ENCODE data around the gene TMEM81. TPM values are rescaled to one million over a fixed set of nuclear protein-coding genes. Genes with fewer than 3 reads are reported as not detected.

The TMEM81 gene
- total RNA-seq, 1 donor from 2014 or later: 3.7 TPM

DNA sequence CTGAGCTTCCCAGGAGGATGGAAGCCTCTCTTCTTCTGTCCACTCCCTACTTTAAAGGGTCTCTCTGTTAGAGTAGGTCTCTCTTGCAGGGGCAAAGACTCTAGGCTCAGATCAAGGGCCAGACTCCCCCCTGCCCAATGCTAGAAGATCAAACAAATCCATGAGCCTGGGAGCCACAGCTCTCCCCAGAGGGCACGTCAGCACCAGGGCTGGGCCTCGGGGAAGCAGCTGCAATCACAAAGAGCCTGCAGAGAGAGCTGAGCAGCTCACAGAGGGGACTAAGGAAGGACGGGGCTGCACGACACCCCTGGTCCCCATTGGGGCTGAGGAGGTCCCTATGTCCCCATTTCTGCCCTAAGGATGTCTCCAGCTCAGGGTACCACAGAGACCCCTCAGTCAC, 37.4 kb downstream of the TMEM81 start:
- Mint-ChIP-seq H3K36me3 (ENCODE audit: low read depth) (no peaks in the 10 kb centered on the region), H3K4me3 (ENCODE audit: unreplicated experiment) (no peak overlapping the region), H3K27me3 (ENCODE audit: low read depth) (peaks cover 53% of the 10 kb centered on the region), H3K9me3 (ENCODE audit: low read depth) (no peaks in the 10 kb centered on the region), H3K4me1 (ENCODE audit: low read depth) (no peaks in the 10 kb centered on the region), H3K27ac (ENCODE audit: unreplicated experiment) (no peak overlapping the region)
- DNase-seq (ENCODE audit: low spot score): no peak
- TF ChIP-seq, protein P1, sequence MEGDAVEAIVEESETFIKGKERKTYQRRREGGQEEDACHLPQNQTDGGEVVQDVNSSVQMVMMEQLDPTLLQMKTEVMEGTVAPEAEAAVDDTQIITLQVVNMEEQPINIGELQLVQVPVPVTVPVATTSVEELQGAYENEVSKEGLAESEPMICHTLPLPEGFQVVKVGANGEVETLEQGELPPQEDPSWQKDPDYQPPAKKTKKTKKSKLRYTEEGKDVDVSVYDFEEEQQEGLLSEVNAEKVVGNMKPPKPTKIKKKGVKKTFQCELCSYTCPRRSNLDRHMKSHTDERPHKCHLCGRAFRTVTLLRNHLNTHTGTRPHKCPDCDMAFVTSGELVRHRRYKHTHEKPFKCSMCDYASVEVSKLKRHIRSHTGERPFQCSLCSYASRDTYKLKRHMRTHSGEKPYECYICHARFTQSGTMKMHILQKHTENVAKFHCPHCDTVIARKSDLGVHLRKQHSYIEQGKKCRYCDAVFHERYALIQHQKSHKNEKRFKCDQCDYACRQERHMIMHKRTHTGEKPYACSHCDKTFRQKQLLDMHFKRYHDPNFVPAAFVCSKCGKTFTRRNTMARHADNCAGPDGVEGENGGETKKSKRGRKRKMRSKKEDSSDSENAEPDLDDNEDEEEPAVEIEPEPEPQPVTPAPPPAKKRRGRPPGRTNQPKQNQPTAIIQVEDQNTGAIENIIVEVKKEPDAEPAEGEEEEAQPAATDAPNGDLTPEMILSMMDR (IDR thresholded peaks at IDR 0.05): no peak

DNA sequence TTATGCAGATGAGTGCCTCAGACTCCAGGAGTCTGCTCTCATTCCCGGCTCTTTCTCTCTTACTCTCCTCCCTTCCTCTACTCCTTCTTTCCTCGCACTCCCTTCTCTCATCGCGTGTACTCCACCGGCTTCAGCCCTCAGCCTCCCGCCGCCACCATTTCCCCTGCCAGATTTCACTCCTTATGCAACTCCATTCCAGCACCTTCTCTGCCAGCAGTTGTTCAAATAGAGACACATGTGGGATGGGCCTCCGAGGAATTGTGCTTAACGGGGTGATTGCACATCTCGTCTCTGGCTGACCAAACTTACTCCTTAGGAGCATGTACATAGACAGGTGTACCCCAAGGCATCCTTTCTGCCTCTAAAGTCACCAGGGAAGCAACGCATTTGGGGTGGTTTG, 39.1 kb downstream of the TMEM81 start:
- TF ChIP-seq, protein P1 (IDR thresholded peaks at IDR 0.05): no peak
- H3K27me3 Mint-ChIP-seq (ENCODE audit: low read depth): peaks cover 60% of the 10 kb centered on the region
- no peak overlapping the region for H3K27ac Mint-ChIP-seq (ENCODE audit: unreplicated experiment)
- no peaks in the 10 kb centered on the region for H3K9me3 Mint-ChIP-seq (ENCODE audit: low read depth)
- no peaks in the 10 kb centered on the region for H3K4me1 Mint-ChIP-seq (ENCODE audit: low read depth)
- no peak overlapping the region for H3K4me3 Mint-ChIP-seq (ENCODE audit: unreplicated experiment)
- DNase-seq (ENCODE audit: low spot score): no peak
- no peaks in the 10 kb centered on the region for H3K36me3 Mint-ChIP-seq (ENCODE audit: low read depth)

DNA sequence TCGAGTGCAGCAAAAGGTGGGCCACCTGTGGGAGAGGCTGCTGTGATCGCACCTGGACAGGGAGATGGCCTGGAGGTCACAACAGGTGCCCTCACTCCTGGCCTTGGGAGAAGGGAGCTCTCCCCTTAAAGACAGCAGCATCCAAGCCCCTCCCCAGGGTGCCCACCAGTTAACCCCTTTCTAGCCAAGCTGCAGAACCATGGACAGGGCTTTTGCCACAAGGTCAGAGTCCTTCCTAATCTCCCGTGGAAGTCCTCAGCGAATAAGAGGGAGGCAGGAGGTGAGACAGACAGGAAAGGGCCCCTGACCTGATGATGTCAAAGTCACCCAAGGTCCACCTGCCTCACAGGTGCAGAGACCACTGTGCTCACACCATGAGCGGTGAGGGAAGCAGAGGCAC, 39.5 kb downstream of the TMEM81 start:
- Mint-ChIP-seq H3K27ac (ENCODE audit: unreplicated experiment) (no peak overlapping the region), H3K9me3 (ENCODE audit: low read depth) (no peaks in the 10 kb centered on the region), H3K27me3 (ENCODE audit: low read depth) (peaks cover 64% of the 10 kb centered on the region), H3K4me3 (ENCODE audit: unreplicated experiment) (no peak overlapping the region), H3K36me3 (ENCODE audit: low read depth) (no peaks in the 10 kb centered on the region), H3K4me1 (ENCODE audit: low read depth) (no peaks in the 10 kb centered on the region)
- DNase-seq (ENCODE audit: low spot score): no peak
- TF ChIP-seq, protein P1 (IDR thresholded peaks at IDR 0.05): no peak

DNA sequence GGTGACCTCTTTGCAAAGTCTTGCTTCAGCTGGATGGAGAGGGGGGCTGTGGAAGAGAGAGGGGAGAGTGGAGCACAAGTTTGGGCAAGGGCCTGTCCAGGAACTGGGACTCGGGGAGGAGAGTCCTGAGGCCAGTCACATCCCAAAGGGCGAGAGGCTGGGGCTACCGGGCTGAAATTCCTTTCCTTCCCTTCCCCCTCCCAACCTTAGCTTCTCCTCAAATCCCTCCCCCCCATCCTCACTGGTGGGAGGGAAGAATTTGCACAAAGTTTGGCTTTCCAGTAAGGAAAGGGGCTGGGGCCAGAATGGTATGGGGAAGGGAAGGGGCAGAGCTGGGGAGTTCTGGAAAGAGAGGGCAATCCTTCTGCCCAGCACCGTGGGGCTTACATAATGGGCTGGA, 40.4 kb downstream of the TMEM81 start:
- Mint-ChIP-seq H3K27me3 (ENCODE audit: low read depth) (peaks cover 69% of the 10 kb centered on the region), H3K9me3 (ENCODE audit: low read depth) (no peaks in the 10 kb centered on the region), H3K4me1 (ENCODE audit: low read depth) (no peaks in the 10 kb centered on the region), H3K4me3 (ENCODE audit: unreplicated experiment) (no peak overlapping the region), H3K27ac (ENCODE audit: unreplicated experiment) (no peak overlapping the region), H3K36me3 (ENCODE audit: low read depth) (no peaks in the 10 kb centered on the region)
- no peak for DNase-seq (ENCODE audit: low spot score)
- TF ChIP-seq, protein P1 (IDR thresholded peaks at IDR 0.05): no peak

DNA sequence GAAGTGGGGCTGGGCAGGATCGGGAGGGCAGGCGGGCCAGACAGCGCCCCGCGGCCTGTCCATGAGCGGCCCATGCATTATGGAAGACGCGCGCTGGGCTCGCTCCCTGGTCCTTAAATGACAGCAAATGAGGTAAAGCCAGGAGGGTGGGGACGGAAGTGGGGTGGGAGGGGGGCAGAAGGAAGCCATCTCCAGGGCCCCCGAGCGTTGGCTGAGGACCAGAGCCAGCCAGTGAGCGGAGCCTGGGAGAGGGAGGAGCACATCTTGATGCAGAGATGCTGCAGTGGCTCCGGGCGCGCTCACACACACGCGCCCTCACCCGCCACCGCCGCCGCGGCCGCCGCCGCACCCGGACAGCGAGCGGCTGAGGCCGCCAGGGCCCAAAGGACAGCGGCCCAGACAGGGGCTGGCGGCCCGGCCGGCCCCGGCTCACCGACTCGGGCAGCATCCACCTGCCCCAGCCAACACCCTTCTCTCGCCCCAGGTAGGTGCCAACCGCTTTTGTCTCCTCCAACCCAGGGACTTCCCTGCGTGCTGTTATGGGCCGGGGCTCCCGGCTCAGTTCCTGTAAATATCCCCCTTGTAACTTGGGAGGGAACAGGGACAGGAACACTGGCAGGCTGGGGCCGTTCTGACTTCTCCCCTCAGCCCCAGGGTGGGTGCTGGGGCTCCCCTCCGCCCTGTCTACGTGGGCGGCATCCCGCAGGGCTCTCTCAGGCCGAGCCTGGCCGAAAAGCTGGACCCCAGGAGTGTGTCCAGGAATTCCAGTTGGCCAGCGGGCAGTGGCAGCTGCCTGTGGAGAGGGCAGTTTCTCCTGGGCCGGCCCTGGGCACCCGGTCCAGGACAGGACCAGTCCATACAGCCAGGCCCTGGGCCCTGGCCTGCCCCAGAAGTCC, 41.1 kb downstream of the TMEM81 start, which contains the start of gene CNTN2:
Gene CNTN2, plus strand, starts transcription at position 302 of the 896 bp plus-strand sequence. CDS start 9,974 bp downstream, outside the sequence.
- H3K9me3 Mint-ChIP-seq (ENCODE audit: low read depth): no peaks in the 10 kb centered on the region
- peaks cover 73% of the 10 kb centered on the region for H3K27me3 Mint-ChIP-seq (ENCODE audit: low read depth)
- no peak within 1 kb of the TSS for H3K27ac Mint-ChIP-seq (ENCODE audit: unreplicated experiment)
- no peaks in the 10 kb centered on the region for H3K36me3 Mint-ChIP-seq (ENCODE audit: low read depth)
- DNase-seq (ENCODE audit: low spot score): no peak
- H3K4me3 Mint-ChIP-seq (ENCODE audit: unreplicated experiment): no peak within 1 kb of the TSS
- TF ChIP-seq, protein P1 (IDR thresholded peaks at IDR 0.05): no peak
- no peaks in the 10 kb centered on the region for H3K4me1 Mint-ChIP-seq (ENCODE audit: low read depth)

Measured in chondrocyte (in vitro differentiated cells).